ENCODE results near the gene LEPROT.
"Not testable (repeated sequence)": the region's sequence is repeated elsewhere in the genome, so short reads cannot be mapped to it uniquely, and the experiment has no call there.

LEPROT gene

GRCh38 chr1:65440915-65441314 is 20.4 kb downstream of the LEPROT start:
- DNase-seq = no peak

- no peak for DNase-seq
Measured at GRCh38 chr1:65441464-65441863, 21.0 kb downstream of the LEPROT start.

- DNase-seq = no peak
Measured at GRCh38 chr1:65442442-65442841, 22.0 kb downstream of the LEPROT start.

GRCh38 chr1:65443647-65444046 is 23.2 kb downstream of the LEPROT start:
- DNase-seq = no peak

- DNase-seq = no peak
Measured at GRCh38 chr1:65444128-65444640, 23.7 kb downstream of the LEPROT start.

GRCh38 chr1:65445837-65446236 is 25.4 kb downstream of the LEPROT start:
- DNase-seq = no peak

GRCh38 chr1:65449214-65449823 is 28.9 kb downstream of the LEPROT start:
- no peak for DNase-seq

- not testable (repeated sequence) for DNase-seq
Measured at GRCh38 chr1:65455678-65456077, 35.2 kb downstream of the LEPROT start.

GRCh38 chr1:65456481-65456880 is 36.0 kb downstream of the LEPROT start:
- DNase-seq = no peak

- no peak for DNase-seq
Measured at GRCh38 chr1:65457868-65458267, 37.4 kb downstream of the LEPROT start.

- DNase-seq = no peak
Measured at GRCh38 chr1:65458730-65459396, 38.4 kb downstream of the LEPROT start.

GRCh38 chr1:65459397-65459768 is 38.9 kb downstream of the LEPROT start:
- no peak for DNase-seq

GRCh38 chr1:65465837-65466236 is 45.4 kb downstream of the LEPROT start:
- DNase-seq = not testable (repeated sequence)

GRCh38 chr1:65467536-65467935 is 47.1 kb downstream of the LEPROT start:
- DNase-seq = no peak

- no peak for DNase-seq
Measured at GRCh38 chr1:65469126-65469888, 48.8 kb downstream of the LEPROT start.

GRCh38 chr1:65469889-65470340 is 49.4 kb downstream of the LEPROT start:
- DNase-seq = no peak

- DNase-seq = no peak
Measured at GRCh38 chr1:65470766-65471165, 50.3 kb downstream of the LEPROT start.

GRCh38 chr1:65471213-65471833 is 50.9 kb downstream of the LEPROT start:
- DNase-seq = no peak

- DNase-seq = no peak
Measured at GRCh38 chr1:65471861-65472332, 51.4 kb downstream of the LEPROT start.

- no peak for DNase-seq
Measured at GRCh38 chr1:65476327-65476726, 55.9 kb downstream of the LEPROT start.

- no peak for DNase-seq
Measured at GRCh38 chr1:65477414-65478378, 57.2 kb downstream of the LEPROT start.
